Stimulated activated CD4-positive, alpha-beta T cell treated with anti-CD3 and anti-CD28 coated beads, Interleukin-2, amount 100 ng/mL, for 4 hours (primary cell): ENCODE data around the gene KRT23.
A peak's percentile ranks its signal among the peaks of the same experiment; 100 is the strongest.

Experiments used
- DNase-seq: peaks from one replicate; pipeline ENCODE4 v3.0.0-alpha.2; 2020; ENCODE audit warnings: low read depth

KRT23 gene

GRCh38 chr17:40909755-40910154 lies 27.7 kb downstream of the KRT23 start:
- DNase-seq: no peak

GRCh38 chr17:40909351-40909750 lies 28.1 kb downstream of the KRT23 start:
- DNase-seq: peak; percentile 55

- no peak for DNase-seq
Observed at GRCh38 chr17:40906613-40907012, 30.8 kb downstream of the KRT23 start.

GRCh38 chr17:40905370-40905769 lies 32.1 kb downstream of the KRT23 start:
- DNase-seq: no peak

- no peak for DNase-seq
Observed at GRCh38 chr17:40903129-40903847, 34.2 kb downstream of the KRT23 start.

- DNase-seq: no peak
Observed at GRCh38 chr17:40902498-40902897, 34.9 kb downstream of the KRT23 start.

GRCh38 chr17:40901981-40902474 lies 35.4 kb downstream of the KRT23 start:
- DNase-seq: no peak

- no peak for DNase-seq
Observed at GRCh38 chr17:40900809-40901356, 36.6 kb downstream of the KRT23 start.

GRCh38 chr17:40896916-40897455 lies 40.5 kb downstream of the KRT23 start:
- DNase-seq: no peak

GRCh38 chr17:40895106-40895730 lies 42.2 kb downstream of the KRT23 start:
- DNase-seq: no peak

GRCh38 chr17:40888196-40888720 lies 49.2 kb downstream of the KRT23 start:
- DNase-seq: no peak

- DNase-seq: no peak
Observed at GRCh38 chr17:40886090-40886489, 51.4 kb downstream of the KRT23 start.

- no peak for DNase-seq
Observed at GRCh38 chr17:40884708-40885512, 52.5 kb downstream of the KRT23 start, which contains the start of gene KRT20. KRT20 (minus strand) TSS chr17:40885242; CDS start chr17:40885185, 57 bp downstream.

- DNase-seq: no peak
Observed at GRCh38 chr17:40883626-40884334, 53.7 kb downstream of the KRT23 start.

- DNase-seq: no peak
Observed at GRCh38 chr17:40883031-40883430, 54.4 kb downstream of the KRT23 start.

- DNase-seq: no peak
Observed at GRCh38 chr17:40879026-40879425, 58.4 kb downstream of the KRT23 start.

GRCh38 chr17:40878044-40878443 lies 59.4 kb downstream of the KRT23 start:
- no peak for DNase-seq

- DNase-seq: no peak
Observed at GRCh38 chr17:40873801-40874200, 63.6 kb downstream of the KRT23 start.

GRCh38 chr17:40873255-40873654 lies 64.2 kb downstream of the KRT23 start:
- DNase-seq: no peak
